GM04504 (cell line): ENCODE results near the gene LECT2.
A peak's percentile ranks its signal among the peaks of the same experiment; 100 is the strongest.

ENCODE experiments used
- DNase-seq: peaks from one replicate; pipeline ENCODE4 v3.0.0-alpha.2; 2012; ENCODE audit warnings: low read depth

The LECT2 gene

DNA sequence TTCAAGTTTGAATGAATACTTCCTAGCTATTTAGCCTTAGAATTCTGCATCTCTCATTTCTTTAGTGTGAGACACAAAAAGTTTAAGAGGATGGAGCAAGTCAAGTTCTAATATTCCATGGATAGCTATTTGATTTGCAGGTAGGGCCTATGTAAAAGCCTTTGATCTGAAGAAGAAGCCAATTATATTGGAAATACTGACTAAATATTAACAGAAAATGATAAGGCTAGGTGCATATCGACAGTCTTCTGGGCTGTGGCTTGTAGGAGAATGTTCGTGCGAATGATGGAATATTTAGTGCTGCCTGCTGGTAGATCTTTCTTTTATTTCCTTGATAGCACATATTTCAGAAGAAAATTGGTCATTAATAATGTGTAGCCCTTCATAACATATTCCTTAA is at the start of gene LECT2:
Gene LECT2 (minus strand): TSS at position 85 of the 400 bp plus-strand sequence. CDS start 150 bp downstream, outside the sequence.
- no peak for DNase-seq

DNA sequence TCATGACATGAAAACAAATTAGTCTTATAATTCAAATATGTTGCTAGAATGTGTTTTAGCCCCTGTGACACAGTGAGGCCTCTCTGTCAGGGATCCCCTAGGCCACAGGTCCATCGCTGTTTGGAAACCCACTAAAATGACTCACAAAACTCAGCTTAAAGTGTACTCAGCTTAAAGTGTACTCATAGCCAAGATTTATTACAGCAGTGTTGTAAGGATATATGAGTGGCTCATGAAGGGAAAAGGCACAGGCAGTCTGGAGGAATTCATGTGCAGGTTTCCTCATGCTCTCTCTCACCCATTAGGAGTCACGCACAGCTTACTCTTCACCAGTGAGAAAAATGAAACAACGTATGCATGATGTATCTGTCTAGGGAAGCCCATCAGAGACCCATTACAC is 49.7 kb upstream of the LECT2 start:
- DNase-seq = peak; percentile 88

DNA sequence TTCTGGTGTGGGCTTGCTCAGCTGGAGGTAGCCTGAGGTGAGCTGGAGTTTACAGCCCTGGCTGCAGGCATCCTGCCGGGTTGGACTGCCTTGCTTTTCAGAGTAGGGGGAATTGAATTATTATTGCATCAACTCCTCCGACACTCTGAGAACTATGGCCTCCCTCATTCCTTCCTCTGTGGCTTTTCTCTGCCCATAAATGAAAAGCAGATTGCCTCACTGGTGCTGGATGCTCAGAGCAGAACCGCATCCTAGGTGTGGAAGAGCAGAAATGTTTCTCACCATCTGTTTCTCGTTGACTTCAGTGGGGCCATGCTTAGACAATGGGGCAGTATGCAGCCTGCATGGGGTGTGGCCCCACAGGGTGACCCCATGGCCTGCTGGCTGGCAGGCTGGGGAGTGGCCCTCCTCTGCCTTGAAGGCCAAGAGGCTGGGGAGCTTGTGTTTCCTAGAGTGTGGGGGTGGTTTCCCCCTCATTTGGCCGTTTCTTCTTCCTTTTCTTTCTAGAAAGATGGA is 46.7 kb upstream of the LECT2 start:
- peak; percentile 89 for DNase-seq

DNA sequence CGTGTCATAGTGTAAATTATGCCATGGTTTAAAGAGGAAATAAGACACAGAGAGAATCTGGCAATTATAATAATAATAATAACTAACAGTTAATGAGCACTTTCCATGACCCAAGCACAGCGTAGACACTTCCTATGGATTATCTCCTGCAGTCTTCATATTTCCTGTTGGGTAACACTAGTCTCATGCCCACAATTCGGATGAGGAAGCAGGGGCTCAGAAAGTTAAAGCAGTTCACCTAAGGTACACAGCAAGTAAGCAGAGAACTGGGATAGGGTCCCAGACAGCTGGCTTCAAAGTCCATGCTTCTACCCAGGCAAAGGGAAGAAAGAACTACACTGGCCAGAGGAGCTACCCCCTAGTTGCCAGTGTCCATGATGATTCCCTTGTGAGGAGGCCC is 46.1 kb upstream of the LECT2 start:
- DNase-seq = no peak

DNA sequence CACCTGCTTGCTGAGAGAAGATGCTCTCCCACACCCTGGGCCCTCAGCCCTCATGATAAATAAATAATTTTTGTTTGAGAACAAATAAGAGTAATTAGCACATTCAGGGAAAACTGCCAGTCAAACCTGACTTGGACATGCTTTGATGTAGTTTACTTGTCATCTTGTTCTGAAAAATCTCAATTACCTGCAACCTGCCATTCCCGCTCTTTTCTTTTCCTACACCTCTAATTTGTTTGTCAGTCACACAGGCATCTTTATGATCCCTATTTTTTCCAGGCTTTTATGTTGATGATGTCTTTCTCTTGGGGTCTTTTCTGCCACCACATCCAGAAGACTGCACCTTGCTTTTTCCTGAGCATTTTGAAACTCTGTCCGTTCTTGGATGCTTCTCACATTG is 45.4 kb upstream of the LECT2 start:
- no peak for DNase-seq

DNA sequence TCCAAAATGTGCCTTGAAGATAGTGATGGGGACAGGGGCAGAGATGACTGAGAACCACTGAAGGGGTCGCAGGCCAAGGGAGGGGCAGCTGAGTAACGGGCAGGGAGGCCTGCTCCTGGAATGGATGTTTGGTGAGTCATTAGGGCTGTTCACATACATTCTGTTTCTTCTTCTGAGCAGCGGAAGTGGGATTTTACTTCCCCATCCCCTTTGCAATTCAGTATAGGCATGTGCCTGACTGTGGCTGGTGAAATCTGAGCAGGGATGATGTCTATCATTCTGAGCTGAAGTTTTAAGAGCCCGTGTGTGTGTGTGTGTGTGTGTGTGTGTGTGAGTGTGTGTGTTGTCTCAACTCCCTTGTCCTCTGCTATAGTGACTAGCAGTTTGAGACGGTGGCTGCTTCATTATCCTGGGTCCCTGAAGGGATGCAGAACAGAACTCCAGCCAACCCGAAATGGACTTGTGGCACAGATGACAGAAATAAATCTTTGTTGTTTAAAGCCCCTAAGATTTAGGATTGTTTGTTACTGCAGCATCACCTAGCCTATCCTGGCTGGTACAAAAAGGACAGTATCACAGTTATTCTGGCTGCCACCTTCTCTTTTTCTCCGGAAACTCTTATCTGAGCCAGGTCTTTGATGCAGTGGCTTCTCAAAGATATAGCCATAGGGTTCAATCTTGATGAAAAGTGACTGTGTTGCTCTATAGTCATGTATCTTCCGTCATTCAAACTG is 44.8 kb upstream of the LECT2 start:
- peak; percentile 53 for DNase-seq

DNA sequence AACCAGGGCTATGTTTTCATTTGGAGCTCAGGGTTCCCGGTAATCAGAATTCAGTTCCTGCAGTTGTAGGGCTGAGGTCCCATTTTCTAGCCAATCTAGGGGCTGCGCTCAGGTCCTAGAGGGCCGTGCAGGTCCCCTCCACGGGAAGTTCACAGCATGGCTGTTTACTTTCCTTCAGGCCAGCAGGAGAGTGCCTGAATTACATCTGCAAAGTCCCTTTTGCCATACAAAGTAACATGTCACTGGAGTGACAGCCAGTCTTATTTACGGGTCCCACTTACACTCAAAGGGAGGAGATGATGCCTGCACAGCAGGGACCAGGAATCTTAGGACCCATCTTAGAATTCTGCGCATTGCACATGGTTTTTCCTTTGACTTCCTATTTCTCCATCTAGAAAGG is 44.1 kb upstream of the LECT2 start:
- DNase-seq = no peak

DNA sequence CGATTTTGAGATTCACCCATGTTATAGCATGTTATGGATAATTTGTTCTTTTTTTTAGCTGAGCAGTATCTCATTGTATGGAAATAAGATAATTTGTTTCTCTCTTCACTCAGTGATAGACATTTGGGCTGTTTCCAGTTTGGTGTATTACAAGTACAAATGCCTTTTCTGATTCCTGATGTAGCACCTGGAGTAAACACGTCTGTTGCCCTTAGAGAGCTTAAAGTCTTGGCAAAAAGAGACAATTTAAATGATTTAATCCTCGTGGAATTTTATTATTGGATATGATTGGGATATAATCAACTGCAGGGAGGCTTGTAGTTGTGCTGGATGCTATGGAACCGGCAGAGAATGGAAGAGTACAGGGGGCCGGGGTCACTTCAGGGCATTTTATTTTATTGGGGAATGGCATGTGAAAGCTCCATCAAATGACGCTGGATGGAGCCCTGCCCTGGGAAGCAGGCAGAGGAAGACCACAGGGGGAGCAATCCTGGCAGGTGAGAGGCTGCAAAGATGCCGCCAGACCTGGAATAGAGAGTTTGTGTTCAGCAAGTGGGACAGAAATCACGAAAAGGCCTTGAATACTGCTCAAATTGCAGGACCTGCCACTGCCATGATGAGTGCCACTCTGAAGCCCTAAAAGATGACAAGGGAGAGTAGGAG is 43.0 kb upstream of the LECT2 start:
- no peak for DNase-seq

DNA sequence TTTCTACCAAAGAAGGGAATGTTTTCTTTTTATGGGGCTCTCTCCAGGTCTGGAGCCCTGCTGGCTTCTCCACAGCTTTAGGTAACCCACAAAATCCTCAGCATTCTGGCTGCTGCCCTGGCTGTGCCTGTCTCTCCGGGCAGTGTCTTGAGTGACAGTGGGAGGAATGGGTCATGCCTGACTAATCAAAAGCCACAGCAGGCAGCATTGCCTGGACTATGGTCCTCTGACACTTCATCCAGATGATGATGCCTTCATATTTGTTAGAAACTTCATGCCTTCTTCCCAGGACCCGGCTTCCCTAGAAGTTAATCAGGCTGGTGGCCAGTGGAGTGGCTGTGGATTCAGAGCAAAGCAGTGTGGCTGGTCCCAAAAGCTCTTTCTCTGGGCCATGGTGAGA is 41.8 kb upstream of the LECT2 start:
- DNase-seq = no peak

DNA sequence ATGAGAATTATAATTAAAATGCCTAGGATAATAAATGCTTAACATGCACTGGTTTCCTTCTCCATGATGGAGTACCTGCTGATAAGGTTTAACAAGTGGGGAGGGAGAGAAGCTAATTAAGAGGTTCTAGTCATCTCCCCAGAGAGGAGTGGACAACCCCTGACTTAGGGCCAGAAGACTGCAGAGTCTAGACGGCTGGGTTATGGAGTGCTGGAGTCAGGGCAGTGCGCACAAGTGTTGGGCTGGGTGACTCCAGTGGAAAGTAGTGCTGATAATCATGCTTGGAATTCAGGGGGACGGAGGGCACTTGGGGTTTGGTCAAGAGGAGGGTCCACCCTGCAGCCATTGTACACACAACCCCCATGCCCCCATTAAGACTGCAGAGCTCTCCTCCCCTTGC is 41.2 kb upstream of the LECT2 start:
- DNase-seq = no peak

DNA sequence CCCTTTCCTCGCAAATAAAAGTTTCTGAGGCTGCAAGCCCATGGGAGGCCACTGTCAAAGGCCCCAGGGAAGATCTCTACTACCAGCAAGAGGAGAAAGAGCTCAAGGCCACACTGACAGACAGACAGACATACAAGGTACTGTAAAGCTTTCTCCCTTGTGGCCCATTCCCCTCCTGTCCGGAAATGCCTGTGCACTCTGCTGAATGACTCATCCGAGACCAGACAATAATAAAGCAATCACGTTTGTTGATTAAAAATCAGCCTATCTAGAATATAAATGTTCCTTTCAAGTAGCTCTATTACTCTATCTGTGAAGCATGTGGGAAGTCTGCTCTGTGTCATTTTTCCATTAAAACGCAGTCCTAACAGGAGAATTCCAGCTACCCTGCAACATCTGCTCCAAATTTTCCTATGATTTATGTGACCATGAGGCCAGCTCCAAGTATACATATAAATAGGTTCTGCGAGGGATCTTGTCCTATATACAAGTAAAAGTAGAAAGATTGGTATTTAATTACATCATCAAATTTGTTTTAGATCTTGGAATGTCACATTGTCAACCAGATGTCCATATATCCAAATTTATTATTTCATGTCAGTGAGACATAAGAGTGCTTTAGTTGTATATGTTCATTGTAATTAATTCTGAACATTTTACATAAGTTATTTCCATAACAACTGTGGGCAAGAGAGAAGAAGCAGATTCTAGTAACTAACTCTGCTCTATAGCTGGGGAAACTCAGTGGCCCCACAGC is 39.3 kb upstream of the LECT2 start:
- DNase-seq = peak; percentile 64

DNA sequence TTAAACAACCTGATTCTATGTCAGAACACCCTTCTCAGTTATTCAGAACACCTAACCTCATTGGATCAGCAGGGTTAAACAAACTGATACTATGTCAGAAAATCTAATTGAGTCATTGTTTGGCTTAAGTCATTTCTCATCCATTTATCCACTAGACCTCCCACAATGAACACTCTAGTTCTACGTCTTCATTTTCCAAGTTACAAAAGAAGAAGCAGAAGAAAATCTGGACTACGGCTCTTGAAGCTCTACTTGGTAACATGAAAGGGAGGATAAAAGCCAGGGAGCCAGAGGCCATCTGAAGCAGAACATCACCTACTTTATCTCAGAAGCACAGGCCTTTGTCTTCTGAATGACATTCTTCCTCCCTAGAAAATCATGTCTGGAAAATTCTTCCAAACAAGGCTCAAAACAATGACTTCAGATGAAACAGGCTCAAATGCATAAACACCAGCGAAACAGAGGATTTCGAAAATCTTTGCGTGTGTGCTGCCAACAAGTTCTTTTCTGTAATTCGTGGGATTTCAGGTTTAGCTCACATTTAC is 38.6 kb upstream of the LECT2 start:
- no peak for DNase-seq

DNA sequence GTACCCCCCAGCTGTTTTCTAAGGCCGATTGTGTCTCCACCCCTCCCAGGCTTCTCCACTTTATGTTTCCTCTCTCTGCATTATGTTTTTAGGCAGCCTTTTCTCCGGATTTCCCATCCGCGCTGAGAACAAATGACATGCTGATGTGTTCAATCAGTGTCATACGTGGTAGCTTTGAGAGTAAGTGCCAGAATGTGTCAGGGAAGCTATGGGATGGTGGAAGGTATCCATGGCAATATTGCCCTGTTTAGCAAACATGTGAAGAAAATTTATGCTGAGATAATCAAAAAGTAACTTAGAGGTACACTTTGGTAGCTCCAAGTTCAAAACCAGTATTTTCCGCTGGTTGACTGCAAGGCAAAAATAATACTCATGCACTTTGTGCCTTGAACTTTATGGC is 36.6 kb upstream of the LECT2 start:
- DNase-seq = no peak

DNA sequence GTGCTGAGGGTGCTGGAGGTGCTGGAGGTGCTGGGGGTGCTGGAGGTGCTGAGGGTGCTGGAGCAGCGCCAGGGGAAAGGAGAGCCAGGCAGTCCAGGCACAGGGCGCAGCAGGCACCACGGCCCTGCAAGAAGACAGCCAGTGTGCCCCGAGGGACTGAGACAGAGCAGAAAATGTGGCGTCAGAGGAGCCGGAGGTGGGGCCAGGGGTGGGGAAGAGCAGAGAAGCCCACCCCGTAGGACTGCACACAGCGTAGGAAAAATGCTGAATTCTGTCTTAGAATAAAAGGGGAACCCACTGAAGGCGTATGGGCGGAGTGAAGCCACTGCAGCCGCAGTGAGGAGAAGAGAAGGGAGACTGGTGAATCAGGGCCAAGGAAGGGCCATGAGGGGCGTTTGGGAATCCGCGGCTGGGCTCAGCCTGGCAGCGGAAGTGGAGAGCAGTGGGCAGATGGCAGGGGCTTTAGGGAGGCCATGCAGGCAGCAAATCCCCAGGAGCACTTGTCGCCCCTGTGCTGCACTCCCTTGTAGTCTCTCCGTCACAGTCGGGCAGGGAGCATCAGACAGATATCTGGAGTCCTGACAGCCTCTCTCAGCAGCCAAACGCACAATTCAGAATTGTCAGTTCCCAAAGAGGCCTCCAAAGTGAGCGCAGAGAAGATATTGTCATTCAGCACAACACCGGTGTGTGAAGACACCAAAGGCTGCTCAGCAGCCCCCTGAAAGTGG is 35.9 kb upstream of the LECT2 start:
- DNase-seq = no peak

DNA sequence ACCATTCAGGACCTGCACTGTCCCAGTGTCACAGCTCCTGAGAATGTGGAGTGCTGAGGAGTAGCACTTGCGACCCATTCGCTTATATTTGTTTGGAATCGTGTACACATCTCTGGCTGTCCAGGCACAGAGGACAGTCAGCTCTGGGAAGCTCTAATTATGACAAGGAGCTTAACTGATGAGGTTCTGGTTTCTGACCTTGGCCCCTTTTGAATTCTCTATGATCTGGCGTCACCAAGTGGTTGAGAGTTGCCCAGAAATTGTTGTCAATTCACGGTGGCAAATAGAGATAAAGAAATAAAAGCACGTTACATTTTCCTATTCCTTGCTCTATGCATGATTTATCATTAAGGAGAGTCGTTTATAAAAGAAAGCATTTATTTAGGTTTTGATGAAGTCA is 34.9 kb upstream of the LECT2 start:
- no peak for DNase-seq

DNA sequence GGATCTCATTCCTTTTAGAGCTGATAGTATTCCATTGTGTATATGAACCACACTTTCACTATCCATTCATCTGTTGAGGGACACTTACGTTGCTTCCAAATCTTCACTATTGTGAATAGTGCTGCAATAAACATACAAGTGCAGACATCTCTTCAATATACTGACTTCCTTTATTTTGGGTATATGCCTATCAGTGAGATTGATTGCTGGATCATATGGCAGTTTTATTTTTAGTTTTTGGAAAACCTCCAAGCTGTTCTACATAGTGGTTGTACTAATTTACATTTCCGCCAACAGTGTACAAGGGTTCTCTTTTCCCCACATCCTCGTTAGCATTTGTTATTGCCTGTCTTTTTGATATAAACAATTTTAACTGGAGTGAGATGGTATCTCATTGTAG is 33.8 kb upstream of the LECT2 start:
- DNase-seq = no peak

DNA sequence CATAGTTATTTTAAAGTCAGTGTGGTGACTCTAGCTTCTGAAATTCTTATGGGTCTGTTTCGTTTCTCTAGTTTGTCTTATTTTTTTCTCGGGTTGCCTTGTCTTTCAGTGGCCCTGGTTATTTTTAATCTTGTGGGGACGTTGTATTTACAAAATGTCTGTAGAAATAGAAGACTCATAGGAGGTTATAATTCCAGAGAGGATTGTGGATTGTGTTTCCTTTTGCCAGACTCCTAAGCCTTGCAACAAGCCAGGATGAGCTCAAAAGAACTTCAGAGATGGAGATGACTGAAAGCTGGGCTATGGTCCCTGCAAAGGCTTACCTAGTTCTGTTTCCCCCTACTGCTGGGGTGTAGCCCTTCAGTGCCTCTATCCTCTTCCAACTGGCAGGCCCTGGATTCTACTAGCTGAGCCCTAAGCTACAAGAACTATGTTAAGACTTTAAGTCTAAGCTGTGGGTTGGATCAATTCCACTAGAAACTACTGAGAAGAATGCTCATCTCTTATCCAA is 32.2 kb upstream of the LECT2 start:
- DNase-seq = no peak

DNA sequence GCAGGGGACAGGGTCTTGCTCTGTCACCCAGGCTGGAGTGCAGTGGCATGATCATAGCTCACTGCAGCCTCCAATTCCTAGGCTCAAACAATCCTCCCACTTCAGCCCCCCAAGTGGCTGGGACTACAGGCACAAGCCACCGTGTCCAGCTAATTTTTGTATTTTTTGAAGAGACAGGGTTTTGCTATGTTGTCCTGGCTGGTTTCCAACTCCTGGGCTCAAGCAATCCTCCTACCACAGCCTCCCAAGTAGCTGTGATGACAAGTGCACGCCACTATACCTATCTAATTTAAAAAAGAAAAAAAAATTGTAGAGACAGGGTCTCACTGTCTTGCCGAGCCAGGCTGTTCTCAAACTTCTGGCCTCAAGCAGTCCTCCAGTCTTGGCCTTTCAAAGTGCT is 31.6 kb upstream of the LECT2 start:
- no peak for DNase-seq

DNA sequence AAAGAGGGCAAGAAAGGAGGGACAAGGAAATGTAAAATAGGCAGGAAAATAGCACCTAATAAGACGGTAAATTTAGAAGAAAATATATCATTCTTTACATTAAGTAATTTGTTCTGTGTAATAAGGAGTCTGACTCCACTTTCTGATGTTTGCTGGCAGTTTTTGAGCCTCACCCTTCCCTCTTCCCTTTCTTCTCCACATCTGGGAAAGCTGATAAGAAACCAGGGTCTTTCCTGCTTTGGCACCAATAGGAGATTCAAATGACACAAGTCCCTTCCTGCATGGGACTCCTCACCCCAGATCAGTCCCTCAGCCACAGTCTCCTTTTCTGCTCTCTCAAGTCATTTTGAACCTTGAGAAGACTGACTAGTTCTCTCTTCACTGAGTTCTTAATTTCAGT is 31.2 kb upstream of the LECT2 start:
- no peak for DNase-seq

DNA sequence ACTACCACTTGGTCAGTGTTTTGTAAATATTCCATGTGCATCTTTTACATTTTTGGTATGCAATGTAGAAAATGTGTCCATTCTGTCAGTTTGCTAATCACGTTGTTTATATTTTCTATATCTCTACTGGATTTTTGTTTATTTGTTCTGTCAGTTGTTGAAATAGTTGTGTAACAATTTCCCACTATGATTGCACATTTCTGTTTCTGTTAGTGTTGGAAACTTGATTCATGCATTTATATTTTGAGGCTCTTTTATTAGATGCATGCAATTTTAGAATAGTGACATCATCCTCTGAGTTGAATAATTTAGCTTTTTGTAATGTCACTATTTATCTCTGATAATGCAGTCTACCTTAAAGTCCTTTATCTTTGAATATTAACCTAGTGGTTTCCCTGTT is 25.8 kb upstream of the LECT2 start:
- no peak for DNase-seq

DNA sequence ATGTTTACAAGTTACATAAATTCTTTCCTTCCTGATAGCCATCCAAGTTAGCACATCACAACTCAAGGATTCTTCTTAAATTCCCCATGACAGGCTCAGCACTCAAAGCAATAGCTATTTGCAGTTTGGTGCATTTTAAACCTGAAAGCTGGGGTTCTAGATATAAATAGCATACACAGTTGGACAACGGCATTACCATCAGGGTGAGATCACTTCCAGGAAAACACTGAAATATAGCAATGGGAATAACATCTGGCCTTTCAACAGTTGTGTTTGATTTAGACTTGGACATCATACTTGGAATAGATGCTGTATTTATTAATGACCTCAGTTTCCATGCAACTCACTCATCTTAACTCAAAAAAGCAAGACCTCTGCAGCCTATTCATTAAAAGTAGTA is 24.7 kb upstream of the LECT2 start:
- peak; percentile 68 for DNase-seq

DNA sequence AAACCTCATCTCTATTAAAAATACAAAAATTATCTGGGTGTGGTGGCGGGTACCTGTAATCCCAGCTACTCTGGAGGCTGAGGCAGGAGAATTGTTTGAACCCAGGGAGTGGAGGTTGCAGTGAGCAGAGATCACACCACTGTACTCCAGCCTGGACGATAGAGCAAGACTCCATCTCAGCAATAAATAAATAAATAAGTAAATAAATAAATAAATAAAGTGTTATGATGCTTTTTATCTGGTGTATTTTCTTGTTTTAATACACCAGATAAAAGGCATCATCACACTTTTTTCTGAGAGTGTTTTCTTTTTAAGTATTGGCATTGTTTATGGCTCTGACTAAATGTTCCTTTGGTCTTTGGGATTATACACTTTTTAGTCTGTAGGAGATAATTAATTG is 24.2 kb upstream of the LECT2 start:
- no peak for DNase-seq
